Esophagus (tissue), 2 donors: ENCODE measurements around the gene HES6. TPM values are rescaled to one million over a fixed set of nuclear protein-coding genes. Genes with fewer than 3 reads are reported as not detected.
A peak's percentile ranks its signal among the peaks of the same experiment; 100 is the strongest.

ENCODE experiments used
- H3K27ac ChIP-seq, 2 donors: one replicate each; pipeline ENCODE4 v1.5.1; 2013; ENCODE audit warnings: low read depth in 2 of 2, mild to moderate bottlenecking in 2 of 2, inconsistent platforms in 1 of 2, low read length in 1 of 2, moderate library complexity in 1 of 2
- H3K27me3 ChIP-seq, 2 donors: one replicate each; pipeline ENCODE4 v1.6.1; 2013; ENCODE audit warnings: low read length in 2 of 2, control low read depth in 1 of 2, mild to moderate bottlenecking in 1 of 2; ENCODE audit not compliant: insufficient read depth in 2 of 2, control insufficient read depth in 1 of 2
- H3K36me3 ChIP-seq, 2 donors: one replicate each; pipeline ENCODE4 v1.6.1; 2013; ENCODE audit warnings: low read length in 1 of 2; ENCODE audit not compliant: control insufficient read depth in 2 of 2, insufficient read depth in 2 of 2
- H3K4me1 ChIP-seq, 2 donors: one replicate each; pipeline ENCODE4 v1.6.1; 2013; ENCODE audit warnings: low read length in 1 of 2; ENCODE audit not compliant: control insufficient read depth in 2 of 2, insufficient read depth in 2 of 2
- H3K4me3 ChIP-seq, 2 donors: one replicate each; pipeline ENCODE4 v1.5.1; 2013; ENCODE audit warnings: low read length in 2 of 2, mild to moderate bottlenecking in 2 of 2, low read depth in 1 of 2, moderate library complexity in 1 of 2
- H3K9me3 ChIP-seq, 2 donors: one replicate each; pipeline ENCODE4 v1.6.1; 2013; ENCODE audit warnings: mild to moderate bottlenecking in 2 of 2, low read depth in 1 of 2, low read length in 1 of 2, moderate library complexity in 1 of 2; ENCODE audit not compliant: control insufficient read depth in 2 of 2, insufficient read depth in 1 of 2
- WGBS, 2 donors: extraction: QIAGEN DNeasy Blood & Tissue Kit; methylation state at CpG; one replicate each; pipeline ENCODE4 v1.1.7; 2013; 5-methylcytosine and 5-hydroxymethylcytosine counted together
- polyA plus RNA-seq, 2 donors: library from polyadenylated mRNA; stranded (reverse); fragments of 200-250 nt; gene quantifications; one replicate each; pipeline ENCODE4 v1.2.3, GENCODE V29; 2013
- donor health status: healthy with polysubstance abuse.
- donor health status: Bipolar disorder and iron deficiency.

The HES6 gene
- polyA plus RNA-seq, 2 donors: 2.5 to 3.0 TPM

DNA sequence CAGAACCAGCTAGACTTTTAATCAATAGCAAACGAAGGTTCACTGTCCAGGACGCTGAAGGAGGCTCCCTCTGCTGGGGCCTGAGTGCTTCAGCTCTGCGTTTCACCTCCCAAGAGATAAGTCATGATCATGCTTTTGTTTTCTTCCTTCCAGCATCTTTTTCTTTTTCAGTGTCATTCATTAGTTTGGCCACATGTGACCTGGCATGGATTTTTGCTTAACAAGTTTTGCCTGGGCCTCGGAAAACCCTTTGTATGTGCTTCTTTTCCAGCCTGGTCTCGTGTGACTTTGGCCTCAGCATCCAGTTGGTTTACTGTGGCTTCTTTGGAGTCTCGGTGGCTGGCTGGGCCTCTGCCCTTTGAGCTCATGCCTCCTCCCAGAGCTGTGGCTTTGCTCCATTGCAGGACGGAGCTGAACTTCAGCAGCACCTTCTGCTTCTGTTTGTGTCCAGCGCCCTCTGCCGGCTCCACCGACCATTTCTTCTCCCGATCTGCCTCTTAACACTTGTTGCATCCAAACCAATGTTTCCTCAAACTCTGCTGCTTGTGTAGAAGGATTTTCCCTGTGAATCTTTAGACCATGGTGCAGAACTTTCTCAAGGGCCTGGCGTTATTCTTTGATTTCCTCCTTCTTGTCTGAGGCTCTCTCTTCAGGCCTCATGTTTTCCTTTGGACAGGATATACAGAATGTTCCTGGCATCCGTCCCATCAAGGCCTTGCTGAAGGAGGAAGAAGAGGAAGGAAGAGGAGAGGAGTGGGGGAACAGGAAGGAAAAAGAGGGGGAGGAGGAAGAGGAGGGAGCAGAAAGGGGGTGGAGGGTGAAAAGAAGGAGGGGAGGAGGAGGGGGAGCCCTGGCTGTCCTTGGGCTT, 23.6 kb upstream of the HES6 start:
- no peak overlapping the region for H3K4me3 ChIP-seq
- WGBS, 2 donors: 17 to 20% methylated on average over 13 of the region's 13 CpGs
- H3K27ac ChIP-seq: peak overlapping the region; percentile 16 to 59
- peaks cover 3 to 39% of the 10 kb centered on the region in 2 donors for H3K36me3 ChIP-seq
- no peaks in the 10 kb centered on the region for H3K9me3 ChIP-seq
- H3K4me1 ChIP-seq: peaks cover 4 to 14% of the 10 kb centered on the region in 2 donors
- H3K27me3 ChIP-seq: no peaks in the 10 kb centered on the region

DNA sequence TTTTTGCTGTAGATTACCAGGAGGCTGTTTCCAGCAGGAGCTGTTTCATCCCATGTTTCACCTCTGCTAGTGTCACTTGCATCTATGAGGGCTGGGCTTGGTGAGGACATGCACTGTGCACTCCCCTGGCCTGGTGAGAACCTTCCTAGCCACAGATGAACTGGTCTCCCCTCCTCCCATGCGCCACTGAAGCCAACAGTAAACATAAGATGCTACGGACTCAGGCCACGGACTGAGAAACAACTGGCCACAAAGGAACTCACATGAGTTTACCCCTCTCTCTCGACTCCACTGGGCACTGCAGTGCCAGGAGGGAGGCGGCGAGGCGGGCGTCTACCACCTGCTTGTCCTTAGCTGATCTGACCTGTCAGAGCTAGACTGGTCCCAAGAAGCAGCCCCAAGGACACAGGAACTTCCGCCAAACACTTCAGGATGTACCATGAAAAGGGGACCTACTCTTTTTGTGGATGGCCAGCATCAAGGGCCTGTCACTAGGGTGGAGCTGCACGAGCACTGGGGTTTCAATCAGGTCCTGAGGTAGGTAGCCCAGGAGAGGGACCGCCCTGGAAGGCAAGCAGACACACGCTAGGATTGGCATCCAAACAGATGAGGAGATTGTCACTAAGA, 22.8 kb upstream of the HES6 start:
- Histone ChIP-seq H3K27ac (peak overlapping the region in 1 of 2 donors; percentile 16), H3K36me3 (peaks cover 8 to 40% of the 10 kb centered on the region in 2 donors), H3K27me3 (no peaks in the 10 kb centered on the region), H3K4me3 (no peak overlapping the region), H3K9me3 (no peaks in the 10 kb centered on the region), H3K4me1 (peaks cover 4 to 12% of the 10 kb centered on the region in 2 donors)
- 85 to 86% methylated on average over 12 of the region's 12 CpGs for WGBS, 2 donors

DNA sequence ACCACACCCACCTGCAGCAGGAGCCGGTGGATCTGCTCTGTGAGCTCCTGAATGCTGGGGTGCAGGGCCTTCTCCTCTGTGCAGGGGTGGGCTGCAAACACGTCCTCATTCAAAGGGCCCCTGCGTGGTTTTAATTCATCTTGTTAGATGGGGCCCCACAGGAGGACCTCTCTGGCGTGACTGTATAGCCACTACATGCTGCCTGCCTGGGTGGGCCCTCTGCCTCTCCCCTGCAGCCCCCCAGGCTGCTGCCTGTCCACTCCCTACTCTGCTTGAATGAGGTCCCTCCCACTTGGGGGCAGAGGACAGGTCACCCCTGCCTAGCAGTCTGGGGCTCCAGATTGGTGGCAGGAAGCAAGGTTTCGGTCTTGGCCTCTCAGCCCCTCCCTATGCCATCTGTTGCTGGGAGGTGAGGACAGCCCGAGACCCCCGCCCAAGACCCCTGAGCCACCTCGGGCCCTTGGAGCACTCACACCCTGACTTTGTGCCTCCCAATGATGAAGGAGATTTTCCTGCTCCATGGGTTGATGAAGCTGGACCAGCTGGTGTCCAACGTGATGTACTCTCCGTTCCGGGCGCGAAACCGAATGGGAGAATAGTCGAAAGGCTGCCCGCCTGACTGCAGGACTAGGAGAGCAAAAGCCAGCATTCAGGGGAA, 22.0 kb upstream of the HES6 start:
- Histone ChIP-seq H3K36me3 (peaks cover 8 to 34% of the 10 kb centered on the region in 2 donors), H3K4me1 (peaks cover 4 to 6% of the 10 kb centered on the region in 2 donors), H3K27me3 (no peaks in the 10 kb centered on the region), H3K27ac (no peak overlapping the region), H3K9me3 (no peaks in the 10 kb centered on the region), H3K4me3 (no peak overlapping the region)
- WGBS, 2 donors: 93 to 96% methylated on average over 16 of the region's 16 CpGs

DNA sequence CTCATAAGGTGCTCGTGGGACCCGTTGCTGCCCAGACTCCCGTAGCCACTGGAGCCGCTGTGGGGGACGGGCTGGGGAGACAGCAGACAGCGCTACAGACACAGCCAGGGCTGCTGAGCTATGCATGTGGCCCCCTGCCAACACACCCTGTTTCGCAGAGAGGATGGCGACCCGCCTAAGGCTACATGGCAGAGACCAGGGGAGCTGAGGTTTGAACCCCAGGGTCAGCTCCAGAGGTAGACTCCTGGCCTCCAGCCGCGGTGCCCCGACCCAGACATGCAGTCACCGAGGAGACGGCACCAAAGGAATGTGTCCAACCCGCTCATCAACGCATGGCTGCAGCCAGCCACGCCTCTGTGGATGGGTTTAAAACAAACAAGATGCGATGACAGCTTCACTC, 21.0 kb upstream of the HES6 start:
- 74 to 80% methylated on average over 18 of the region's 18 CpGs for WGBS, 2 donors
- H3K9me3 ChIP-seq: no peaks in the 10 kb centered on the region
- H3K27ac ChIP-seq: no peak overlapping the region
- no peaks in the 10 kb centered on the region for H3K27me3 ChIP-seq
- H3K4me3 ChIP-seq: no peak overlapping the region
- H3K4me1 ChIP-seq: peaks cover 4 to 6% of the 10 kb centered on the region in 2 donors
- peaks cover 8 to 42% of the 10 kb centered on the region in 2 donors for H3K36me3 ChIP-seq

DNA sequence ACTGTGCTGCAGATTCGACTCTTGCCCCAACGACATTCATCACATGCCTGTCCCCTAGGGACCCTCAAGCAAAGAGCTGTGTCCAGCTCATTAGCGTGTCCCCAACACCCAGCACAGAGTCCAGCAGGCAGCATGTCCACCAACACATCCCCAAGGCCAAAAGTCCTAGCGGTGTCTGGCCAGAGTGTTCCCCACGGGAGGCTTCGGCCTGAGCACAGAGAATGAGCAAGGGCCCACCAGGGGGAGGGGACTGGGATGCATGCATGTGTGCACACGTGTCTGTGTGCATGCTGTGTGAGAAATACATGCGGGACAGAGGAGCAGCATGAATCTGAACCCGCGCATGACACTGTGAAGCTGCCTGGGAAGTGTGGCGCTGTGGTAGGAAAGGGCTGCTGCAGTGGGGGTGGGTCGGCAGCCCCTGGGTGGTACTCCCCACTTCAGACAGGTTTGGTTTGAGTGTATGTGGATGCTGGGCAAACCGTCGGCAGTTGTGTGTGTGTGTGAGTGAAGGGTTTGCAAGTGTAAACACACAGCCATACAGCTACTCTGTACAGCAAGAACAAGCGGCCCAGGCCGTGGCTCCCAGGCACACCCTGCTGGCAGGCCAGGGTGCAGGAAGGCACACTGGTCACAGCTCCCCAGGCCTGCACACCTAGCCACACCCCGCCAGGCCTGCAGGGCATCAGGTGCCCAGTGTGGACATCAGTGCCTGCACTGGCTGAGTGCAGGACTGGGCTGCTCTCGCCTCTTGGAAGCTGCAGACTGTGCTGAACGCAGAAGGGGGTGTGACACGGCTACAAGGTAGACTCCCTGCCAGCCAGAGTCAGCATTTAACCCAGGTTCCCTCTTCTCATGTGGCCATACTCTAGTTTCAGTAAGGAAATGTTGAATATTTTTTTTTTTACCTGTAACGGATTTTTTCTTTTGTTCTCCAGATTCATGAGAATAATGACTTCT, 19.5 kb upstream of the HES6 start:
- peaks cover 4 to 6% of the 10 kb centered on the region in 2 donors for H3K4me1 ChIP-seq
- no peaks in the 10 kb centered on the region for H3K27me3 ChIP-seq
- WGBS, 2 donors: 82 to 87% methylated on average over 21 of the region's 21 CpGs
- no peaks in the 10 kb centered on the region for H3K9me3 ChIP-seq
- H3K36me3 ChIP-seq: peaks cover 18 to 47% of the 10 kb centered on the region in 2 donors
- no peak overlapping the region for H3K27ac ChIP-seq
- H3K4me3 ChIP-seq: no peak overlapping the region

DNA sequence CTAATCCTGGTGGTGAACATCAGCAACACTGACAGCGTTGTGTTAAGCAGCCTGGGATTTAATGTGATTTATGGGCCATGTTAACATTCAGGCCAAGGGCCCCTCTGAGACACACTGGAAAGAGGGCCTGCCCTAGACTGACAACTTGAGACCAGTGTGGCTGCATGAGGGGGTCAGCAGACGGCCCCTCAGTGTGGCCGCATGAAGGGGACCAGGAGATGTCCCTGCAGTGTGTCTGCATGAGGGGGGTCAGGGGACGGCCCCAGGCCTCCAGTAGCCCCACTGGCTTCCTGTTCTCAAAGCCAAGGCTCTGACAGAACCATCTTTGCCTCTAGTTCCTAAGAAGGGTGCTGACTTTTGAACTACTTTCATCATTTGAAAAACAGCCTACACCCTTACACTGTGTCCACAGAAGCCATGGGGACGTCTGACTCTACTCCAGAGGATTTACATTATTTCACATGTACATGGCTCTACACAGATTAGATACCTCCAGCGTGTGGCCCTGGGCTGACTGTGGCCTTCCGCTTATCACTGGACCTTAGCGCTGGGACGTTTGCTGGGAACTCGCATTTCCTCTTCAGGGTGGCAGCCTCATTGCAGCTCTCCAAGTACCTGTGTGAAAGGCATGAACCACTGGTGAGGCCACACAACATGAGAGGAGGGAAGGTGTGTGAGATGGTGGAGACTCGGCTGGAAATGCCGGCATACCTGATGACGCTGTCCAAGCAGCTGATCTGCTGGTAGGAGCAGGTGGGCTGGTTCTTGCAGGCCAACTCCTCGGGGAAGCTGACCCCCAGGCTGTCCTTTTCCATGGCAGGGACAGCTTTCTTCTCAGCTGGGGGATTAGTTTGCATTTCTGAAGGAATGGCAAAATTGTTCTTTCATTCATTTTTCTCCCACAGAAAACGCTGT, 18.2 kb upstream of the HES6 start:
- Histone ChIP-seq H3K4me3 (no peak overlapping the region), H3K27me3 (no peaks in the 10 kb centered on the region), H3K9me3 (no peaks in the 10 kb centered on the region), H3K36me3 (peaks cover 18 to 54% of the 10 kb centered on the region in 2 donors), H3K27ac (no peak overlapping the region), H3K4me1 (peaks cover 0 to 4% of the 10 kb centered on the region in 2 donors)
- WGBS, 2 donors: 88 to 90% methylated on average over 15 of the region's 15 CpGs

DNA sequence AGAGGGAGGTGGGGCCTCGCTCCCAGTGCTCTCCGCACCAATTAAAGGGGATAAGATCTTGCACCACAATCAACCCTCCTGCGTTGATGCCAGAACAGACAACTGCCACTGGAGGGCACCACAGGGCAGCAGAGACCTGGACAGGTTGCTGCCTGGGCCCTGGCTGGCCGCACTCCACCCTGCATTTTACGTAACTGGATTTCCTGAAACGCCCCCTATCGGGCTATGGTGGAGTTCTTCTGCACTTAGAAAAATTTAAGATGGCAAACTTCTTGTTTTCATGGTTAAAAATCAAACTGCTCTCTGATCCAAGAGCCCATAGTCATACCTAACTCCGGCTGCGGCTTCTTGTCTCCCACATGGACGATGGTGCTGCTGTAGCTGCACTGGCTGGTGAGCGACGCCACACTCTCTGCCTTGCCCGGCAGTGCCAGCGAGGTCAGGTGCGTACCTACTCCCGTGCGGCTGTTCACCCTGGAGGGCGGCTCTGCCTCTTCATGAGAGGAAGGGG, 16.8 kb upstream of the HES6 start:
- no peaks in the 10 kb centered on the region for H3K27me3 ChIP-seq
- H3K36me3 ChIP-seq: peaks cover 20 to 56% of the 10 kb centered on the region in 2 donors
- H3K4me3 ChIP-seq: no peak overlapping the region
- 56 to 66% methylated on average over 18 of the region's 18 CpGs for WGBS, 2 donors
- peaks cover 0 to 4% of the 10 kb centered on the region in 2 donors for H3K4me1 ChIP-seq
- H3K27ac ChIP-seq: no peak overlapping the region
- H3K9me3 ChIP-seq: no peaks in the 10 kb centered on the region

DNA sequence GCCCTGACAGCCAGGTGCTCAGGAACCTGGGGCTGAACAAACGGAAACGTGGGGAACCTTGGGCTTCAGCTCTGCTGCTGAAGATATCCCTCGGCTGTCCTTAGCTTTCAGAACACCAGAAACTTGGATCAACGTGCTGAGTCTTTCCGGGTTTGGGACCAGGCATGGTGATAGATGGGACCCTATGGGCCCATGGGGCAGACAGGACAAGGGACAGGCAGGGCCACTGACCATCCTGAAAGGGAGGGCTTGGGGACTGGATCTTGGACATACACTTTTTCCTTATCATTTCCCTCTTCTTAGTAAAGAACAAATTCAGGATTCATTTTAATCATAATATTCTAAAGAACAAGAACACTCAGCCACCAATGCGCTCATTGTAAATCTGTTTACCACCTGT, 16.3 kb upstream of the HES6 start:
- H3K36me3 ChIP-seq: peaks cover 25 to 56% of the 10 kb centered on the region in 2 donors

More for the DNA sequence above, 16.3 kb upstream of the HES6 start:
- peaks cover 0 to 4% of the 10 kb centered on the region in 2 donors for H3K4me1 ChIP-seq
- no peak overlapping the region for H3K27ac ChIP-seq
- H3K4me3 ChIP-seq: no peak overlapping the region
- WGBS, 2 donors: 88 to 89% methylated on average over 6 of the region's 6 CpGs
- H3K9me3 ChIP-seq: no peaks in the 10 kb centered on the region
- no peaks in the 10 kb centered on the region for H3K27me3 ChIP-seq
